ENCODE measurements around the gene SPDYC. TPM values are rescaled to one million over a fixed set of nuclear protein-coding genes. Genes with fewer than 3 reads are reported as not detected.

The SPDYC gene
- total RNA-seq, 1 experiment from 2014 or later, result not detected

Small RNA genes lying within 50 kb of the gene (small RNA-seq; reads per million reads assigned to genes)
- gene HIGD1AP10 (not detected), gene PDCL2P2 (not detected), gene RNU2-23P (56.4 reads per million, percentile 96 among the genes with 10 or more reads in this experiment)

Other genes with a start within 250 kb of the SPDYC start
- gene PPP2R5B, start 245.5 kb upstream of the SPDYC start, total RNA-seq (2014; rRNA removed; shearing (Covaris generic)), result 7.9 and 8.9 TPM in 2 replicates
- gene GPHA2, start 234.3 kb upstream of the SPDYC start, total RNA-seq (2014; rRNA removed; shearing (Covaris generic)), result not detected in 2 replicates
- not detected in 2 replicates for gene MAJIN, start 198.1 kb upstream of the SPDYC start, total RNA-seq (2014; rRNA removed; shearing (Covaris generic))
- 1.6 and 2.5 TPM in 2 replicates for gene BATF2, start 173.3 kb upstream of the SPDYC start, total RNA-seq (2014; rRNA removed; shearing (Covaris generic))
- 103 and 104 TPM in 2 replicates for gene ARL2, start 156.1 kb upstream of the SPDYC start, total RNA-seq (2014; rRNA removed; shearing (Covaris generic))
- 26.5 and 36.1 TPM in 2 replicates for gene SNX15, start 142.8 kb upstream of the SPDYC start, total RNA-seq (2014; rRNA removed; shearing (Covaris generic))
- gene SAC3D1, start 129.0 kb upstream of the SPDYC start, total RNA-seq (2014; rRNA removed; shearing (Covaris generic)), result 52.4 and 52.5 TPM in 2 replicates
- 0.08 and 1.9 TPM in 2 replicates for gene NAALADL1, start 111.7 kb upstream of the SPDYC start, total RNA-seq (2014; rRNA removed; shearing (Covaris generic))
- gene CDCA5, start 86.2 kb upstream of the SPDYC start, total RNA-seq (2014; rRNA removed; shearing (Covaris generic)), result 66.1 and 72.1 TPM in 2 replicates
- gene ZFPL1, start 86.0 kb upstream of the SPDYC start, total RNA-seq (2014; rRNA removed; shearing (Covaris generic)), result 124 and 128 TPM in 2 replicates
- gene VPS51, start 74.0 kb upstream of the SPDYC start, total RNA-seq (2014; rRNA removed; shearing (Covaris generic)), result 549 and 628 TPM in 2 replicates
- gene TM7SF2, start 58.4 kb upstream of the SPDYC start, total RNA-seq (2014; rRNA removed; shearing (Covaris generic)), result 84.4 and 113 TPM in 2 replicates
- gene ZNHIT2, start 52.5 kb upstream of the SPDYC start, total RNA-seq (2014; rRNA removed; shearing (Covaris generic)), result 104 and 115 TPM in 2 replicates
- gene FAU, start 48.1 kb upstream of the SPDYC start, total RNA-seq (2014; rRNA removed; shearing (Covaris generic)), result 835 and 863 TPM in 2 replicates
- gene MRPL49, start 47.9 kb upstream of the SPDYC start, total RNA-seq (2014; rRNA removed; shearing (Covaris generic)), result 153 and 200 TPM in 2 replicates
- 21.7 and 32.1 TPM in 2 replicates for gene SYVN1, start 35.7 kb upstream of the SPDYC start, total RNA-seq (2014; rRNA removed; shearing (Covaris generic))
- 594 and 654 TPM in 2 replicates for gene CAPN1, start 11.7 kb downstream of the SPDYC start, total RNA-seq (2014; rRNA removed; shearing (Covaris generic))
- 24.8 and 27.5 TPM in 2 replicates for gene POLA2, start 91.7 kb downstream of the SPDYC start, total RNA-seq (2014; rRNA removed; shearing (Covaris generic))
- gene CDC42EP2, start 144.6 kb downstream of the SPDYC start, total RNA-seq (2014; rRNA removed; shearing (Covaris generic)), result 30.9 and 36.5 TPM in 2 replicates
- 28.8 and 30.2 TPM in 2 replicates for gene DPF2, start 163.6 kb downstream of the SPDYC start, total RNA-seq (2014; rRNA removed; shearing (Covaris generic))
- gene TIGD3, start 184.5 kb downstream of the SPDYC start, total RNA-seq (2014; rRNA removed; shearing (Covaris generic)), result 2.9 and 3.0 TPM in 2 replicates
- 5.8 and 8.8 TPM in 2 replicates for gene SLC25A45, start 212.4 kb downstream of the SPDYC start, total RNA-seq (2014; rRNA removed; shearing (Covaris generic))
- 102 and 106 TPM in 2 replicates for gene FRMD8, start 216.4 kb downstream of the SPDYC start, total RNA-seq (2014; rRNA removed; shearing (Covaris generic))